GM19238 (cell line): ENCODE data around the gene FAM111A.

Source experiments
- DNase-seq: peaks from one replicate; pipeline ENCODE4 v3.0.0; 2011; ENCODE audit warnings: low spot score; ENCODE audit not compliant: insufficient read length

The FAM111A gene

GRCh38 chr11:59199546-59200422, 57.1 kb downstream of the FAM111A start:
- no peak for DNase-seq

- DNase-seq, result no peak
Measured at GRCh38 chr11:59200423-59200746, 57.7 kb downstream of the FAM111A start.

DNA sequence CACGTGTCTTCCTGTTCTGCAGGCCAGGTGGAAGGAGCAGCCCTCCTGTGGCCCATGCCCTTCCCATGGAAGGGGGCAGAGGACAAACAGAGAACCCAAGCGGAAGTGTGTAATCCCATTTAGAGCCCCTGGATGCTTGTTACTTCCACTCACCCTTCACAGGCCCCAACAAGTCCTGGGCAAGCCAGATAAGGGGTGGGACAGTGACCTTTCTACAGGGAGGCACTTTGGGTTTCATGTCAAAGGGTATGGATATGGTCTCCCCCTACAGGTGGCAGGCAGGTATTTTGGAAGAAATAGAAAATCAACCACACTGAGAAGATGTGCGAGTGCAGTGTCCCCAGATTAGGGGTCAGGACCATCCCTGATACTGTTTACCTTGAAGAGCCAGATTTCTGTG, 58.7 kb downstream of the FAM111A start:
- no peak for DNase-seq
